ENCODE data around the gene CD2BP2. TPM values are rescaled to one million over a fixed set of nuclear protein-coding genes. Genes with fewer than 3 reads are reported as not detected.

Gene CD2BP2
- total and polyA plus RNA-seq, 2 of the 13 experiments (the other 11 are each of a cell fraction or from before 2014, with no cell fraction given): 24.9 to 54.6 TPM

- TF ChIP-seq, protein P1, sequence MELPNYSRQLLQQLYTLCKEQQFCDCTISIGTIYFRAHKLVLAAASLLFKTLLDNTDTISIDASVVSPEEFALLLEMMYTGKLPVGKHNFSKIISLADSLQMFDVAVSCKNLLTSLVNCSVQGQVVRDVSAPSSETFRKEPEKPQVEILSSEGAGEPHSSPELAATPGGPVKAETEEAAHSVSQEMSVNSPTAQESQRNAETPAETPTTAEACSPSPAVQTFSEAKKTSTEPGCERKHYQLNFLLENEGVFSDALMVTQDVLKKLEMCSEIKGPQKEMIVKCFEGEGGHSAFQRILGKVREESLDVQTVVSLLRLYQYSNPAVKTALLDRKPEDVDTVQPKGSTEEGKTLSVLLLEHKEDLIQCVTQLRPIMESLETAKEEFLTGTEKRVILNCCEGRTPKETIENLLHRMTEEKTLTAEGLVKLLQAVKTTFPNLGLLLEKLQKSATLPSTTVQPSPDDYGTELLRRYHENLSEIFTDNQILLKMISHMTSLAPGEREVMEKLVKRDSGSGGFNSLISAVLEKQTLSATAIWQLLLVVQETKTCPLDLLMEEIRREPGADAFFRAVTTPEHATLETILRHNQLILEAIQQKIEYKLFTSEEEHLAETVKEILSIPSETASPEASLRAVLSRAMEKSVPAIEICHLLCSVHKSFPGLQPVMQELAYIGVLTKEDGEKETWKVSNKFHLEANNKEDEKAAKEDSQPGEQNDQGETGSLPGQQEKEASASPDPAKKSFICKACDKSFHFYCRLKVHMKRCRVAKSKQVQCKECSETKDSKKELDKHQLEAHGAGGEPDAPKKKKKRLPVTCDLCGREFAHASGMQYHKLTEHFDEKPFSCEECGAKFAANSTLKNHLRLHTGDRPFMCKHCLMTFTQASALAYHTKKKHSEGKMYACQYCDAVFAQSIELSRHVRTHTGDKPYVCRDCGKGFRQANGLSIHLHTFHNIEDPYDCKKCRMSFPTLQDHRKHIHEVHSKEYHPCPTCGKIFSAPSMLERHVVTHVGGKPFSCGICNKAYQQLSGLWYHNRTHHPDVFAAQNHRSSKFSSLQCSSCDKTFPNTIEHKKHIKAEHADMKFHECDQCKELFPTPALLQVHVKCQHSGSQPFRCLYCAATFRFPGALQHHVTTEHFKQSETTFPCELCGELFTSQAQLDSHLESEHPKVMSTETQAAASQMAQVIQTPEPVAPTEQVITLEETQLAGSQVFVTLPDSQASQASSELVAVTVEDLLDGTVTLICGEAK (IDR thresholded peaks at IDR 0.05): peak; percentile 89
- TF ChIP-seq, protein P1 (CRISPR knock-in tag; IDR thresholded peaks at IDR 0.05): peak; percentile 58; the same call in 1 of the 2 replicates
- TF ChIP-seq ZSCAN20 (CRISPR knock-in tag; IDR thresholded peaks at IDR 0.05; ENCODE audit: borderline replicate concordance): peak; percentile 81; the same call in 1 of the 2 replicates
- TF ChIP-seq HNRNPH1 (optimal IDR thresholded peaks at IDR 0.05; ENCODE audit: low read depth, low read length): peak; percentile 57
- TF ChIP-seq ZIK1 (CRISPR knock-in tag; IDR thresholded peaks at IDR 0.05; ENCODE audit: borderline replicate concordance, low read depth): no peak
- no peak for TF ChIP-seq NFE2L2 (IDR thresholded peaks at IDR 0.05; ENCODE audit: low read length)
- TF ChIP-seq, protein P2, sequence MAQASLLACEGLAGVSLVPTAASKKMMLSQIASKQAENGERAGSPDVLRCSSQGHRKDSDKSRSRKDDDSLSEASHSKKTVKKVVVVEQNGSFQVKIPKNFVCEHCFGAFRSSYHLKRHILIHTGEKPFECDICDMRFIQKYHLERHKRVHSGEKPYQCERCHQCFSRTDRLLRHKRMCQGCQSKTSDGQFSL (CRISPR knock-in tag; IDR thresholded peaks at IDR 0.05): peak; percentile 41; the same call in 1 of the 2 replicates
- no peak; the same call in 1 of the 2 replicates for TF ChIP-seq ZNF136 (CRISPR knock-in tag; IDR thresholded peaks at IDR 0.05; ENCODE audit: low read depth)
- TF ChIP-seq TGIF2 (CRISPR knock-in tag; IDR thresholded peaks at IDR 0.05): peak; percentile 49; the same call in 1 of the 2 replicates
- TF ChIP-seq GPN1 (CRISPR knock-in tag; IDR thresholded peaks at IDR 0.05; ENCODE audit: borderline replicate concordance): no peak
- peak; percentile 82; the same call in 1 of the 2 replicates for TF ChIP-seq ZNF230 (CRISPR knock-in tag; IDR thresholded peaks at IDR 0.05)
- TF ChIP-seq ZNF124 (CRISPR knock-in tag; IDR thresholded peaks at IDR 0.05): peak; percentile 21
- TF ChIP-seq POLR2A (IDR thresholded peaks at IDR 0.05; ENCODE audit: insufficient read depth in 1 of 2, low read depth in 2 of 2, low read length in 2 of 2): peak; percentile 58 to 60; a peak in 2 of 4 replicates
- 0 out of 2 replicates have a peak, but pooled peaks have one; percentile 21 for TF ChIP-seq TEAD2 (CRISPR knock-in tag; IDR thresholded peaks at IDR 0.05)
- TF ChIP-seq HNRNPK (IDR thresholded peaks at IDR 0.05; ENCODE audit: low read depth, low read length, poor library complexity, severe bottlenecking): no peak
- TF ChIP-seq HMGA1 (CRISPR knock-in tag; conservative IDR thresholded peaks at IDR 0.05): no peak
- TF ChIP-seq ZNF468 (CRISPR knock-in tag; IDR thresholded peaks at IDR 0.05): peak; percentile 26; the same call in 1 of the 2 replicates
- no peak for TF ChIP-seq CBFB (CRISPR knock-in tag; IDR thresholded peaks at IDR 0.05)
These were observed at the start of gene CD2BP2 (continued) for GRCh38 chr16:30355144-30355953.
